ENCODE results near the gene TBRG1.
"Not testable (repeated sequence)": the region's sequence is repeated elsewhere in the genome, so short reads cannot be mapped to it uniquely, and the experiment has no call there.

TBRG1 gene, protein sequence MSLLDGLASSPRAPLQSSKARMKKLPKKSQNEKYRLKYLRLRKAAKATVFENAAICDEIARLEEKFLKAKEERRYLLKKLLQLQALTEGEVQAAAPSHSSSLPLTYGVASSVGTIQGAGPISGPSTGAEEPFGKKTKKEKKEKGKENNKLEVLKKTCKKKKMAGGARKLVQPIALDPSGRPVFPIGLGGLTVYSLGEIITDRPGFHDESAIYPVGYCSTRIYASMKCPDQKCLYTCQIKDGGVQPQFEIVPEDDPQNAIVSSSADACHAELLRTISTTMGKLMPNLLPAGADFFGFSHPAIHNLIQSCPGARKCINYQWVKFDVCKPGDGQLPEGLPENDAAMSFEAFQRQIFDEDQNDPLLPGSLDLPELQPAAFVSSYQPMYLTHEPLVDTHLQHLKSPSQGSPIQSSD

GRCh38 chr11:124622531-124623451 lies at the start of gene TBRG1:
TBRG1 (plus strand) TSS chr11:124622864; CDS start chr11:124623084, 220 bp downstream.
- peak; percentile 84 to 85 for DNase-seq

DNA sequence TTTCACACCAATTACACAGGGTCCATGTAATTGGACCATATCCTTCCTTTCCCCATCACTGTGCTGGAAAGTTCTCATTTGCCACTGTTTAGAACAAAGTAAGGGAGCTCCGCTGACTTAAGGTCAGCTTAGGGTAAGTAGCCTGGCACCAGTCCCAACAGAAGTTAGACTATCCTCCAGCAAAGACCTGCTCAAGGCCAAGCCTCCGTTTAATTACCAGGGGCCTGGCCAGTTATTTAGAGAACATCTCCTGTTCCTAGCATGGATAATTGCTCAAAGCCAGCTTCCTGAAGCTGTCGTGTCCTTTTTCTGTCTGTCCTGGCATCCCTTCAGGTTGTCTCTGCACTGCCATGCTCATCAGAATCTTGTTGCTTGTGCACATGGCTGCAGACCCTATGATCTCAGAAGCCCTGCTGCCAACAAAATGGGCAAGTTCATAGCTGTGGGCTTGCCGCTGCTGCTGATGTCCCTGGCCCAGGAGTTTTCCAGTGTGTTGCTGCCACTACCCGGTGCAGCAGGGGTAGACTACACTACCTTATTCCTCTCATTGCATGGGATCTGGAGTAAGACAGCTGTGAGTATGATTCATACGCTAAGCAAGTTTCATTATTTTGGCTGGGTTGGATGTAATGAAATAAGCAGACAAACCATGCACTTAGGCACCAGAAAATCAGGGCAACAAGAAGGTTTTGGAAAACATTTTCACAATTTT lies 44.8 kb upstream of the TBRG1 start:
- DNase-seq = no peak

- DNase-seq = no peak
Observed at GRCh38 chr11:124578761-124579160, 43.9 kb upstream of the TBRG1 start.

- no peak for DNase-seq
Observed at GRCh38 chr11:124581817-124582216, 40.8 kb upstream of the TBRG1 start.

DNA sequence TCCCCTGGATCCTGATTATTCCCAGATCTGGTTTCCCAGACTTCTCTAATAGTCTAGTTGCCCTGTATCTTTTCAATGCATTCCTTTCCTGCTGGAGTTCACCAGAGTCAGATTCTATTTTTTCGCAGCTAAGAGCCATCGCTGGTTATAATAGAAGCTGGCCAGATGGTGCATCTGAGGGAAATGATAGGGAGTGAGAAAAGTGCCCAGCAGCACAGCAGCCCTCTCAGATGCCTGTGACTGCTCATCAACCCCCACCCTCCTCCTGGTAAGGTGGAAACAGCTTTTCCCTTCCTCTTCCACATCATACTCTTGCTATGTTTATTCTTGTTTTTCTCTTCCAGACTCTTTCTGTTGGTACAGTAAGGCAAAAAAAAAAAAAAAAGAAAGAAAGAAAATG lies 40.1 kb upstream of the TBRG1 start:
- no peak for DNase-seq

GRCh38 chr11:124583781-124584180 lies 38.9 kb upstream of the TBRG1 start:
- DNase-seq = no peak

- no peak for DNase-seq
Observed at GRCh38 chr11:124584681-124585372, 37.8 kb upstream of the TBRG1 start.

- DNase-seq = peak; percentile 31 to 33
Observed at GRCh38 chr11:124586238-124586860, 36.3 kb upstream of the TBRG1 start.

DNA sequence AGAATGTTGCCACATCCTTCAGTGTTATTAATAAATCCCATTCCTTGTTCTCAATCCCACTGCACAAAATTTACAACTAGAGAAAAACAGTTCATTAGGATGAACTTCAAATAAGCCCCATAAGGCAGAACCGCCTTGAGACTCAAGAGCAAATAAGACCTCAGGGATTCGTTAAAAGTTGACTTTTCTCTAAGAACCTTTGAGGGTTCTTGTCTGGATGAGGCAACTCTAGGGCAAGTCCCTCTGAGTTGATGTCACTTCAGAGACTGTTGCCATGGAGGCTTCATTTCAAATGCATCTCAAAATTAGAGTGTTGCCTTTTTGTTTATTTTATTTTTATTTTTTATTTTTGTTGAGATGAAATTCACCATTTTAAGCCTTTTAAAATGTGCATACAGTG lies 31.2 kb upstream of the TBRG1 start:
- no peak for DNase-seq

DNA sequence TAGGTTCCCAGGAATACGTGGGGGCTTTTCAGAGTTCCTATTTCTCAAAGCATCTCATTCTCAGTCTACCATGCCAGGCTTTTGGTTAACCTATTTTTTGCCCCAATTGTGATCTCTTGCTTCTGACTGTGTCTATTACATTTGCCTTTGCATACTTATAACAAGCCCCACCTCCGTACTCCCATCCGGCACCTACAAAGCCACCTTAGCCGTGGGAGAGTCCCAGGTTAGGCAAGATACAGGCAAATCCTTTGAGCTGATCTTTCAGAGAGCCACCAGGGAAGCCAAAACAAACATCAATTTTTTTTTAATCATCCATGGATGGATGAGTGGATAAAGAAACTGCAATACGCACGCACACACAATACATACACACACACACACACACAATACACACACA lies 30.0 kb upstream of the TBRG1 start:
- no peak for DNase-seq

DNA sequence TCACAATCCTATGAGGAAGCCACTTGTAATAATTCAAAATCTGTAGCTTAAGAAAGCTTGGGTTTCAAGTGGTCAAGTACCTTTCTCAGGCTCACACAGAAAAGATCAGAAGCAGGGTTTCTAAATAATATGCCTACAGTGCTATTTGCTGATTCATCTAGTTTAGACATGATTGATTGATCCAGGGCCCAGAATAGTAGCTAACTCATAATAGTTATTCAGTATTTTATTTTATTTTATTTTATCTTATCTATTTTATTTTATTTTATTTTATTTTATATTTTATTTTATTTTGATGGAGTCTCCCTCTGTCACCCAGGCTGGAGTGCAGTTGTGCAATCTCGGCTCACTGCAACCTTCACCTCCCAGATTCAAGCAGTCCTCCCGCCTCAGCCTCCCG lies 27.4 kb upstream of the TBRG1 start:
- DNase-seq = no peak

DNA sequence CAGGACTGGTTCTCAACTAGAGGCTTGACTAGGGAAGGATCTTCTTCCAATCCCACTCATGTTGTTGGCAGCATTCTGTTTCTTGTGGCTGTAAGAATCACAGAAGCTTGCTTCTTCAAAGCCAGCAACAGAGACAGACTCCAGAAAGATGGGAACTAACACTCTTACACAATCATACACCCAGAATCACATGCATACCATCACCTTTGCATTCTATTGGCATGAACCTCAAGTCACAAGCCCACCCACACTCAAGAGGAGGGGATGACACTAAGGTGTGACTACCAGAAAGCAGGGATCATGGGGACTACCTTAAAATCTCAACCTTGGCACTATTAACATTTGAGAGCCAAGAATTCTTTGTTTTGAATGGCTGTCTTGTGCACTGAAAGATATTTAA lies 25.0 kb upstream of the TBRG1 start:
- DNase-seq = no peak

DNA sequence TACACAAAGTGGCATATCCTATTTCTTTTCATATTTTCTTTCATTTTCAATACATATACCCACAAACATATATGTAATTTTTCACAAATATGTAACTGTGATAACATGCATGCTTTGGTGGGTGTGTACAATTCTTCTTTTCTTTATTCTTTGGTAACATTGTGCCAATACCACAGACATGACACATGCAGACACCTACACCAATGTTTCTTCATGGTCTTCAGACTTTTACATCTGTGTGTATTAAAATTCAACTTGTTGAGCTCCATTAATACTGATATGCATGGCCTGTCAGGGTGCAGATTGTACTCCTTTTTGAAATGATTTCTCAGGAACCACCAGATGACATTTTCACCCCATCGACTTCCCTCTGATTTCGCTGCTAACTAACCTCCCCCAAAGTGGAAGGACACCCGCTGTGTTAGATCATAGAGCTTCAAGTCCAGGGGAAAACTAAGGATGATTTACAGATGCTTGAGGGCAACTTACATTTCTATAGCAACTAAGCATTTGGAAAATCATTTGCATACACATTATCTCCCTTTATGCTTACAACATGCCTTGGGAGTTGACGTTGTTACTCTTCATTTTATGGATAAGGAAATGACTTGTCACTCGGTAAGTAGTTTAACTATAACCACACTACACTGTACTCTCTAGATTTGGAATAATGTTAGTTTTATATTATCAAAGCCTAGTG lies 21.9 kb upstream of the TBRG1 start:
- no peak for DNase-seq

DNA sequence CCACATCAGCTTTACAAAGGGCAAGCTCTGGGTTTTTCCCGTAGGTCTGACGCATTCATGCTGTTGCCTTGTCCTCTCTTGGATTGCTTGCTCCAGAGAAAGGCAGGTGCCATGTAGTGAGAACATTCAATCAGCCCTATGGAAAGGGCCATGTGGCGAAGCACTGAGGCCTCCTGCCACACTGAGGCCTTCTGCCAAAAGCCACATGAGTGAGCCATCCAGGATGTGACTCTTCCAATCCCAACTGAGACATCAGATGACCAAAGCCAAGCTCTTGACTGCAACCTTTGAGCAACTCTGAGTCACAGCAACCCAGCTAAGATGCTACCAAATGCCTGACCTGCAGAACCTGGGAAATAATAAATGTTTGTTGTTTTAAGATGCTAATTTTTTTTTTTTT lies 20.5 kb upstream of the TBRG1 start:
- no peak for DNase-seq

- not testable (repeated sequence) for DNase-seq
Observed at GRCh38 chr11:124602723-124603122, 19.9 kb upstream of the TBRG1 start.

- DNase-seq = peak in 1 of 2 donors; percentile 15
Observed at GRCh38 chr11:124605719-124606118, 16.9 kb upstream of the TBRG1 start.

- no peak for DNase-seq
Observed at GRCh38 chr11:124608147-124608546, 14.5 kb upstream of the TBRG1 start.

- no peak for DNase-seq
Observed at GRCh38 chr11:124610295-124610694, 12.4 kb upstream of the TBRG1 start.

DNA sequence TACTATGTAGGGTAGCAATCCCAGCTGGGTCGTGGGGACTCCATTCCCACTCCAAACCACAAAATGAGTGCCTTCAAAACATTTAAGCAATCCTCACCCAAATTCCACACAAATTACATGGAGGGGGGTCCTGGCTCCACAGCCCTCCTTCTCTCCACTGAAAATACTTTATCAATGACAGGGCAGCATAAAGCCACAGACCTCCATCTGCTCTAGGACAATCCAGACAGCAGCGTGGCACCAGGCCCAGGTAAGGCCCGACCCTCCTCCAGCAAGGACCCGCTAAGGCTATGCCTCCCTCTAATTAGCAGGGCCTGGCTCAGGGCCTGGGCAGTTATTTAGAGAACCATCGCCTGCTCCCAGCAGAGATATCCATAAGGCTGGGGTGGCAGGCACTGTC lies 11.6 kb upstream of the TBRG1 start, which contains the start of gene PANX3:
Gene PANX3, plus strand, starts transcription at position 365 of the 400 bp plus-strand sequence. CDS start 129 bp downstream, outside the sequence.
- no peak for DNase-seq

DNA sequence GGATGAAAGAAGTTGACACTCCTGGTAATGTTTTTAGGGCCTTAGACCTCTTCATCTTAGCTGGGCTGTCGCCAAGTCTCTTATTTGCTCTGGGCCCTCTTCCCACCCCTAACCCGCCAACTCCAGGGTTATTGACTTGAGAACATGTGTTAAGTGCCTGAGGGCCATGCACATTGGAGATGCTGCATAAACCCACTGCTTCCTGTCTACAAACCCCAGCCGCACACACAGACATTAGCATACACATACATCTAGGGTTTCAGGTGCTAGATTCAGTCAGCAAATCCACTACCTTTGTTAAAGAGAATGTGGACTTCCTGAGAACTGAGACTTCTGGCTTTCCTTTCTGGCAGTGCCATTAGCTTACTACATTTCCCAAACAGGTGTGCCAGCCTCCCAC lies 10.6 kb upstream of the TBRG1 start:
- DNase-seq = no peak

DNA sequence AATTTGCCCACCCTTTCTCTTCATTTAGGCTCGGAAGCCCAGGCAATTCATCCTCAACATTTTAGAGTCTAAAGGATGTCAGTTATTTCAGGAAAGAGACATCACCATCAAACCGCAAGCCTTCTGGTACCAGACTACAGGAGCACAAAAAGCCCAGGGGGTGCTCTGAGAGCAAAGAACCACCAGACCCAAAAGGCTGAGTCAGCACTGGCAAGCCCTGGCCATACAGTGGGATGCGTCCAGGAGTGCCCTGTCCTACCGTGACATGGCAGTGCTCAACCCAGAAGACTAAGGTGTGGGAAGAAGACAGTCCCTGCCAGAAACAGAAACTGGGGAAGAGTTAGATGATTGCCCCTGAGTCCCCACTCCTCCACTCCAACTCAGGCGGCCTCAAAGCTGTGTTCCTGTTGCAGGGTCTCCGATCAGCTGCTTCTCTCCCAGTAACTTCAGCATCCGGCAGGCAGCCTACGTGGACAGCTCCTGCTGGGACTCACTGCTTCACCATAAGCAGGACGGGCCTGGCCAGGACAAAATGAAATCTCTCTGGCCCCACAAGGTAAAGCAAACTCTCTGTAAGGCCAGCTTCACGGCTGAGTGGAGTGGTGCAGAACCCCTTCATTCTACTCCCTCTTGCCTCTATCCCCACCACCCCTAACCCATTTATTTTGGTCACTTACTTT lies 10.0 kb upstream of the TBRG1 start:
- no peak for DNase-seq
